Upper lobe of right lung (tissue), 1 donor: Measurements from ENCODE around the gene SLC25A4. TPM values are rescaled to one million over a fixed set of nuclear protein-coding genes. Genes with fewer than 3 reads are reported as not detected.

Source experiments
- ATAC-seq: fragments of 200-7000 bp; cut with Tn5 transposase; one replicate; pipeline ENCODE4 v1.9.1; 2020; ENCODE audit warnings: mild to moderate bottlenecking, moderate library complexity
- DNase-seq: peaks from one replicate; pipeline ENCODE4 v3.0.0-alpha.2; 2020
- H3K27ac ChIP-seq: fragments of 200-600 bp; one replicate; pipeline ENCODE4 v1.8.0; 2022
- H3K27me3 ChIP-seq: fragments of 200-600 bp; one replicate; pipeline ENCODE4 v1.8.0; 2022; ENCODE audit warnings: mild to moderate bottlenecking
- H3K36me3 ChIP-seq: fragments of 200-600 bp; one replicate; pipeline ENCODE4 v1.8.0; 2022
- H3K4me1 ChIP-seq: fragments of 200-600 bp; one replicate; pipeline ENCODE4 v1.8.0; 2022
- H3K4me3 ChIP-seq: fragments of 200-600 bp; one replicate; pipeline ENCODE4 v1.8.0; 2022; ENCODE audit warnings: mild to moderate bottlenecking
- H3K9me3 ChIP-seq: fragments of 200-600 bp; one replicate; pipeline ENCODE4 v1.8.0; 2022
- CTCF ChIP-seq: fragments of 200-600 bp; IDR thresholded peaks from one replicate; pipeline ENCODE4 v1.8.0; 2022; ENCODE audit warnings: antibody characterized with exemption
- intact Hi-C: fragments of 100-400 bp; cut with DNase I; formaldehyde crosslinking; loops from one replicate; pipeline ENCODE4 v1.11.0; 2022
- total RNA-seq: library from RNA; stranded (reverse); fragmentation: NEBNext Ultra II Directional; extraction: Animal tissue kit (Norgen Biotek cat#: 25700); gene quantifications from one replicate; pipeline ENCODE4 v1.2.1, GENCODE V29; 2021
- donor health status: DM: no; HTN: yes; CAD: no; lungs with severe emphysema.

The SLC25A4 gene
- total RNA-seq, 1 donor from 2014 or later, result 40.3 TPM

GRCh38 chr4:185137233-185137925 lies 5.7 kb upstream of the SLC25A4 start:
- no peak for TF ChIP-seq CTCF
- Histone ChIP-seq H3K4me1 (peaks cover 2% of the 10 kb centered on the region), H3K9me3 (no peaks in the 10 kb centered on the region), H3K36me3 (no peaks in the 10 kb centered on the region), H3K4me3 (no peak overlapping the region), H3K27ac (no peak overlapping the region), H3K27me3 (no peaks in the 10 kb centered on the region)
- ATAC-seq, result no peak
- DNase-seq, result no peak
- intact Hi-C loops, result no loop called here

- DNase-seq (no peak), ATAC-seq (no peak)
- H3K4me3 ChIP-seq, result no peak overlapping the region
- H3K4me1 ChIP-seq, result peaks cover 9% of the 10 kb centered on the region
- no peaks in the 10 kb centered on the region for H3K9me3 ChIP-seq
- TF ChIP-seq CTCF, result no peak
- H3K36me3 ChIP-seq, result no peaks in the 10 kb centered on the region
- intact Hi-C loops, result no loop called here
- H3K27ac ChIP-seq, result no peak overlapping the region
- no peaks in the 10 kb centered on the region for H3K27me3 ChIP-seq
Observed at GRCh38 chr4:185138161-185138560, 4.9 kb upstream of the SLC25A4 start.

- Histone ChIP-seq H3K36me3 (no peaks in the 10 kb centered on the region), H3K27me3 (no peaks in the 10 kb centered on the region), H3K9me3 (no peaks in the 10 kb centered on the region), H3K4me1 (peaks cover 9% of the 10 kb centered on the region), H3K27ac (no peak overlapping the region), H3K4me3 (no peak overlapping the region)
- DNase-seq (no peak), ATAC-seq (no peak)
- intact Hi-C loops, result no loop called here
- TF ChIP-seq CTCF, result no peak
Observed at GRCh38 chr4:185139736-185140135, 3.3 kb upstream of the SLC25A4 start.

GRCh38 chr4:185141777-185142176 lies 1.3 kb upstream of the SLC25A4 start:
- no peak for TF ChIP-seq CTCF
- Histone ChIP-seq H3K27me3 (no peaks in the 10 kb centered on the region), H3K4me1 (peaks cover 9% of the 10 kb centered on the region), H3K36me3 (no peaks in the 10 kb centered on the region), H3K27ac (no peak overlapping the region), H3K9me3 (no peaks in the 10 kb centered on the region), H3K4me3 (no peak overlapping the region)
- intact Hi-C loops, result no loop called here
- ATAC-seq (no peak), DNase-seq (no peak)

- H3K36me3 ChIP-seq, result no peaks in the 10 kb centered on the region
- intact Hi-C loops, result no loop called here
- peak overlapping the region; percentile 83 for H3K27ac ChIP-seq
- no peaks in the 10 kb centered on the region for H3K9me3 ChIP-seq
- peak overlapping the region; percentile 75 for H3K4me3 ChIP-seq
- TF ChIP-seq CTCF, result no peak
- no peaks in the 10 kb centered on the region for H3K27me3 ChIP-seq
- DNase-seq (no peak), ATAC-seq (no peak)
- peaks cover 9% of the 10 kb centered on the region for H3K4me1 ChIP-seq
Observed at GRCh38 chr4:185142564-185142911, 528 bp upstream of the SLC25A4 start.

- intact Hi-C loops, result no loop called here
- no peaks in the 10 kb centered on the region for H3K36me3 ChIP-seq
- no peaks in the 10 kb centered on the region for H3K27me3 ChIP-seq
- H3K4me1 ChIP-seq, result peaks cover 9% of the 10 kb centered on the region
- no peak overlapping the region for H3K27ac ChIP-seq
- H3K9me3 ChIP-seq, result no peaks in the 10 kb centered on the region
- ATAC-seq, result peak; percentile 23
- peak overlapping the region; percentile 75 for H3K4me3 ChIP-seq
- DNase-seq, result peak; percentile 70
- no peak for TF ChIP-seq CTCF
Observed at GRCh38 chr4:185143601-185143969, 519 bp downstream of the SLC25A4 start.
